NOMO-1 (cell line): ENCODE results near the gene YY1AP1.
"Not testable (repeated sequence)": the region's sequence is repeated elsewhere in the genome, so short reads cannot be mapped to it uniquely, and the experiment has no call there.

Experiments used
- DNase-seq, 2 experiments: peaks; one replicate each; lab custom pipeline; 2025; ENCODE audit not compliant: unreplicated experiment in 2 of 2; lab: John Stamatoyannopoulos, UW

Gene YY1AP1

GRCh38 chr1:155648207-155649147, 40.1 kb downstream of the YY1AP1 start:
- peak; percentile 23 to 35 for DNase-seq

GRCh38 chr1:155646307-155646706, 42.3 kb downstream of the YY1AP1 start:
- DNase-seq: peak; percentile 19 to 58

GRCh38 chr1:155645648-155646047, 42.9 kb downstream of the YY1AP1 start:
- DNase-seq: no peak

GRCh38 chr1:155645034-155645598, 43.5 kb downstream of the YY1AP1 start:
- DNase-seq: no peak

GRCh38 chr1:155643230-155643629, 45.3 kb downstream of the YY1AP1 start:
- DNase-seq: no peak

GRCh38 chr1:155642559-155643180, 45.9 kb downstream of the YY1AP1 start:
- DNase-seq: not testable (repeated sequence)

GRCh38 chr1:155640367-155640766, 48.2 kb downstream of the YY1AP1 start:
- DNase-seq: no peak

- DNase-seq: no peak
Measured at GRCh38 chr1:155636397-155637153, 52.0 kb downstream of the YY1AP1 start.

GRCh38 chr1:155626428-155626827, 62.1 kb downstream of the YY1AP1 start:
- not testable (repeated sequence) for DNase-seq

GRCh38 chr1:155623357-155623756, 65.2 kb downstream of the YY1AP1 start:
- DNase-seq: no peak

- peak; percentile 9 to 10 for DNase-seq
Measured at GRCh38 chr1:155622191-155622590, 66.4 kb downstream of the YY1AP1 start.

GRCh38 chr1:155613226-155613625, 75.3 kb downstream of the YY1AP1 start:
- DNase-seq: not testable (repeated sequence)

GRCh38 chr1:155610257-155610647, 78.3 kb downstream of the YY1AP1 start:
- not testable (repeated sequence) for DNase-seq

GRCh38 chr1:155609515-155610256, 78.9 kb downstream of the YY1AP1 start, which contains the start of gene MSTO1:
TSS of gene MSTO1 (plus strand) at chr1:155610218. CDS start at chr1:155610249, 31 bp downstream.
- DNase-seq: peak; percentile 95 to 97
